Endothelial cell of umbilical vein (primary cell): ENCODE measurements around the gene TMEM144. TPM values are rescaled to one million over a fixed set of nuclear protein-coding genes. Genes with fewer than 3 reads are reported as not detected.
A peak's percentile ranks its signal among the peaks of the same experiment; 100 is the strongest.

Experiments used
- BruUV-seq: library from RNA; stranded (reverse); fragments of 400-500 nt; replicated peaks from 2 replicates; lab custom pipeline; 2021; lab: Mats Ljungman, UMichigan
- CTCF ChIA-PET: fragments of 300-600, 350-600 bp; sonication (Branson Sonifier 250); formaldehyde crosslinking; loops from one replicate; lab custom pipeline; 2021; ENCODE audit warnings: antibody characterized with exemption, inconsistent platforms; lab: Charles Lee
- POLR2A ChIA-PET: fragments of 300-600, 350-600 bp; sonication (Branson Sonifier 250); formaldehyde crosslinking; loops from one replicate; lab custom pipeline; 2021; ENCODE audit warnings: antibody characterized with exemption, inconsistent platforms; lab: Charles Lee
- DNase-seq: peaks from one replicate; pipeline ENCODE4 v3.0.0-alpha.2; 2011; ENCODE audit warnings: low read depth, low spot score
- FAIRE-seq: peaks from 2 replicates; lab custom pipeline; 2011; peaks lifted over from hg19 to GRCh38; lab: Jason Lieb, UNC
- H2AFZ ChIP-seq: 2 replicates; pipeline ENCODE4 v1.6.0; 2012; ENCODE audit warnings: low read depth, low read length, control low read depth, inconsistent platforms
- H3K27ac ChIP-seq: 2 replicates; pipeline ENCODE4 v1.5.1; 2011; ENCODE audit warnings: low read depth, mild to moderate bottlenecking, control low read depth, low read length, moderate library complexity; ENCODE audit not compliant: insufficient read depth
- H3K27me3 ChIP-seq, 2 experiments: 2 replicates each; pipeline versions ENCODE4 v1.6.0 to v1.6.1; 2011; ENCODE audit warnings: low read length in 2 of 2, mixed read lengths in 1 of 2; ENCODE audit not compliant: control insufficient read depth in 2 of 2, insufficient read depth in 2 of 2
- H3K36me3 ChIP-seq, 2 experiments: 2 replicates in 1 of 2; 3 replicates in 1 of 2; pipeline ENCODE4 v1.5.1; 2011; ENCODE audit warnings: low read length in 2 of 2, mild to moderate bottlenecking in 1 of 2, moderate library complexity in 1 of 2; ENCODE audit not compliant: control insufficient read depth in 2 of 2, insufficient read depth in 2 of 2; ENCODE audit errors: extremely low read depth in 1 of 2
- H3K4me1 ChIP-seq: 3 replicates; pipeline ENCODE4 v1.5.1; 2011; ENCODE audit warnings: mild to moderate bottlenecking, low read length; ENCODE audit not compliant: control insufficient read depth, insufficient read depth; ENCODE audit errors: extremely low read depth
- H3K4me2 ChIP-seq: 2 replicates; pipeline ENCODE4 v1.6.1; 2011; ENCODE audit warnings: low read length, control low read depth, mixed read lengths; ENCODE audit not compliant: insufficient read depth
- H3K4me3 ChIP-seq, 3 experiments: fragments of 200-600 bp in 1 of 3; sonication (generic), shearing (Covaris generic) in 1 of 3; replicated peaks in 1 of 3; 2 replicates each; pipeline ENCODE4 v1.5.1; 2011 to 2016; ENCODE audit warnings: control low read depth in 3 of 3, low read length in 3 of 3, mild to moderate bottlenecking in 2 of 3, inconsistent platforms in 1 of 3, low read depth in 1 of 3, moderate library complexity in 1 of 3; ENCODE audit not compliant: insufficient read depth in 1 of 3
- H3K79me2 ChIP-seq: 2 replicates; pipeline ENCODE4 v1.6.0; 2012; ENCODE audit warnings: low read length, inconsistent platforms; ENCODE audit not compliant: control insufficient read depth, insufficient read depth
- H3K9ac ChIP-seq: replicated peaks from 2 replicates; pipeline ENCODE3; 2011; ENCODE audit warnings: low read length, control low read depth; ENCODE audit not compliant: insufficient read depth; ENCODE audit errors: extremely low read depth
- H3K9me1 ChIP-seq: replicated peaks from 3 replicates; pipeline ENCODE4 v1.6.0; 2011; ENCODE audit warnings: mild to moderate bottlenecking, low read length; ENCODE audit not compliant: control insufficient read depth, insufficient read depth; ENCODE audit errors: extremely low read depth
- H3K9me3 ChIP-seq: replicated peaks from 2 replicates; pipeline ENCODE4 v1.5.1; 2012; ENCODE audit warnings: low read length, inconsistent platforms; ENCODE audit not compliant: control insufficient read depth, insufficient read depth
- H4K20me1 ChIP-seq: replicated peaks from 2 replicates; pipeline ENCODE3; 2011; ENCODE audit warnings: mild to moderate bottlenecking, low read length; ENCODE audit not compliant: control insufficient read depth, insufficient read depth; ENCODE audit errors: extremely low read depth
- CTCF ChIP-seq, 2 donors: IDR thresholded peaks; 1 replicate in 1 of 2; 2 replicates in 1 of 2; pipeline ENCODE4 v1.5.1; 2011; ENCODE audit warnings: low read length in 2 of 2, mild to moderate bottlenecking in 2 of 2, moderate library complexity in 2 of 2, control low read depth in 1 of 2, inconsistent platforms in 1 of 2, low read depth in 1 of 2; ENCODE audit not compliant: insufficient read depth in 1 of 2; ENCODE audit errors: extremely low read depth in 1 of 2
- EZH2 ChIP-seq: IDR thresholded peaks from 2 replicates; pipeline ENCODE4 v1.6.1; 2012; ENCODE audit warnings: borderline replicate concordance, low read depth, mild to moderate bottlenecking, moderate library complexity, low read length, inconsistent platforms; ENCODE audit not compliant: severe bottlenecking
- FOS ChIP-seq: IDR thresholded peaks from 2 replicates; pipeline ENCODE4 v1.6.1; 2011; ENCODE audit warnings: mild to moderate bottlenecking, low read length, moderate library complexity, borderline replicate concordance; ENCODE audit not compliant: insufficient read depth
- GATA2 ChIP-seq: IDR thresholded peaks from 2 replicates; pipeline ENCODE4 v1.7.0; 2011; ENCODE audit warnings: low read depth, mild to moderate bottlenecking, moderate library complexity, mixed read lengths, low read length; ENCODE audit not compliant: insufficient read length, insufficient read depth
- JUN ChIP-seq: IDR thresholded peaks from 2 replicates; pipeline ENCODE4 v1.6.1; 2011; ENCODE audit warnings: borderline replicate concordance, low read depth; ENCODE audit not compliant: insufficient read length, insufficient read depth
- MAX ChIP-seq: IDR thresholded peaks from 2 replicates; pipeline ENCODE4 v1.6.1; 2011; ENCODE audit not compliant: insufficient read depth, insufficient read length
- MYC ChIP-seq: IDR thresholded peaks from one replicate; pipeline ENCODE4 v1.6.1; 2011; ENCODE audit warnings: mild to moderate bottlenecking, low read depth, low read length
- POLR2A ChIP-seq: IDR thresholded peaks from 2 replicates; pipeline ENCODE4 v1.6.1; 2012; ENCODE audit warnings: low read depth, mild to moderate bottlenecking, control low read depth, low read length
- POLR2AphosphoS5 ChIP-seq: IDR thresholded peaks from 2 replicates; pipeline ENCODE4 v1.6.1; 2012; ENCODE audit warnings: low read depth, mild to moderate bottlenecking, control low read depth, low read length, moderate library complexity; ENCODE audit not compliant: insufficient read depth
- dilution Hi-C: fragments of 300-500 bp; cut with MboI; formaldehyde crosslinking; loops from one replicate; pipeline ENCODE4 v1.15.0; 2019; ENCODE audit warnings: low sequenced_read_pairs; ENCODE audit not compliant: extremely low pct_ligation_motif_present
- intact Hi-C: fragments of 100-400 bp; cut with micrococcal nuclease; formaldehyde crosslinking; loops from one replicate; pipeline ENCODE4 v1.10.0; 2022
- polyA plus RNA-seq, 4 experiments: library from polyadenylated mRNA; depleted of rRNA in 3 of 4; stranded (reverse) in 3 of 4; unstranded in 1 of 4; fragments of >200 nt; gene quantifications; 2 replicates each; pipeline versions ENCODE4 v1.2.1 to v1.2.3, GENCODE V29; 2011 to 2012; ENCODE audit warnings: missing spikeins in 1 of 4
- total RNA-seq: library from RNA; stranded (reverse); gene quantifications from 2 replicates; pipeline ENCODE4 v1.2.3, GENCODE V29; 2021

Gene TMEM144
- total and polyA plus RNA-seq, 2 donors (not counting 3 experiments of a cell fraction or from before 2014, with no cell fraction given), result 10.5 to 23.0 TPM

DNA sequence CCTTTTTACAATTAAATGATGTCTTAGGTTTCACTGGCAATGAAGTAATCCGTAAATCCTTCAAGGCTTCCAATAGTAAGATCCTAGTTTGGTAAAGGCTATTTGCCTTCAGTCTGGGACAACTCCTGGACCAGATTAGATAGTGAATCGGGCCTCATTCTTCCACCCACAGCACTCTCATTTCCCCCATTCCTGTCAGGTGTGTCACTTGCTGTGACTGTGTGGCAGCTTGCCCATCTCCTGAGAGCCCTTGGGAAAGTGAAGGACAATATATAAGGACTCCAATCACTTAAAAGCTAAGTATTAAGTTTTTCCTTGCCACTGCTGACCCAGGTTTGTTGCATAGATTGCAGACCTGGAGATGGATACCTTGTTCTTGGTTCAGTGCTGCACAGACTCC lies 34.2 kb upstream of the TMEM144 start:
- TF ChIP-seq MAX (no peak), EZH2 (no peak), MYC (no peak), GATA2 (no peak), FOS (no peak), CTCF (IDR thresholded peaks at IDR 0.05; ENCODE audit: extremely low read depth in 1 of 2, insufficient read depth in 1 of 2, low read depth in 1 of 2, low read length in 2 of 2) (no peak), POLR2AphosphoS5 (no peak), POLR2A (no peak), JUN (no peak)
- dilution Hi-C loops, result no loop called here
- POLR2A ChIA-PET, result no interaction called here
- no peak overlapping the region for H2AFZ ChIP-seq
- intact Hi-C loops, result loop anchor here (10.0 kb wide), 2 partner anchors 661 to 1701 kb away; no protein-coding TSS in a partner anchor
- peaks cover 0 to under 1% of the 10 kb centered on the region in 2 experiments for H3K36me3 ChIP-seq
- H3K79me2 ChIP-seq, result peaks cover 6% of the 10 kb centered on the region
- H3K4me3 ChIP-seq, result no peak overlapping the region
- no peaks in the 10 kb centered on the region for H3K27me3 ChIP-seq
- CTCF ChIA-PET, result no interaction called here
- no peaks in the 10 kb centered on the region for H4K20me1 ChIP-seq
- H3K9ac ChIP-seq, result no peak overlapping the region
- H3K9me3 ChIP-seq, result no peaks in the 10 kb centered on the region
- no peak overlapping the region for H3K27ac ChIP-seq
- no peak for FAIRE-seq
- no TSS peak for BruUV-seq
- peak; percentile 33 for DNase-seq
- peak overlapping the region; percentile 34 for H3K4me2 ChIP-seq
- H3K4me1 ChIP-seq, result peaks cover 37% of the 10 kb centered on the region
- no peaks in the 10 kb centered on the region for H3K9me1 ChIP-seq
